Hematopoietic multipotent progenitor cell treated with erythropoietin and hydrocortisone succinate and interleukin-3 and kit ligand, for 6 days (in vitro differentiated cells): ENCODE measurements around the gene TSPO.

Experiments
- DNase-seq: peaks from one replicate; pipeline ENCODE4 v3.0.0-alpha.2; 2015

TSPO gene

GRCh38 chr22:43181321-43182076 is 30.1 kb downstream of the TSPO start:
- no peak for DNase-seq

- DNase-seq: no peak
Observed at GRCh38 chr22:43182118-43182517, 30.8 kb downstream of the TSPO start.

- no peak for DNase-seq
Observed at GRCh38 chr22:43182726-43183125, 31.4 kb downstream of the TSPO start.

- peak; percentile 95 for DNase-seq
Observed at GRCh38 chr22:43183496-43184277, 32.3 kb downstream of the TSPO start.

DNA sequence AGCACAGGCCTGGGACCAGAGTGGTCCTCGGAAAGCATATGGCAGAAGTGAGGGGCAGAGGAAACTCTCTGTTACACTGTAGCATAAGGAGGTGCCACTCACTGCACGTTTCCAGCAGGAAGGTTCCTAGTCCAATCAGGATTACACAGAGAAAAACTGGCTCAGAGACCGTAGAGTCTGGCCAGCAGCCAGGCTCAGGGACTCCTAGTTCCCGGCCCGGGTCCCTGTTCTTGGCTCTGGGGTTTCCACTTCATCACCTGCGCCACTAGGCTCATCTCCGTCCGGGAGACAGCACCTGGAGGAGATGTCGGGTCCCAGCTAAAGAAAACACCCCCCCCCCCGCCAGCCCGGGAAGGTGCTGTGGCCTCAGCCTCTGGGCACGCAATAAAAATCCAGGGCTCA is 34.5 kb downstream of the TSPO start:
- peak; percentile 58 for DNase-seq

- peak; percentile 73 for DNase-seq
Observed at GRCh38 chr22:43186272-43187170, 35.2 kb downstream of the TSPO start, which contains the start of gene TTLL12. TTLL12 (minus strand) TSS chr22:43187134; CDS start chr22:43187069, 65 bp downstream.

- DNase-seq: peak; percentile 96
Observed at GRCh38 chr22:43187171-43188099, 36.1 kb downstream of the TSPO start.

- no peak for DNase-seq
Observed at GRCh38 chr22:43188829-43189545, 37.6 kb downstream of the TSPO start.

DNA sequence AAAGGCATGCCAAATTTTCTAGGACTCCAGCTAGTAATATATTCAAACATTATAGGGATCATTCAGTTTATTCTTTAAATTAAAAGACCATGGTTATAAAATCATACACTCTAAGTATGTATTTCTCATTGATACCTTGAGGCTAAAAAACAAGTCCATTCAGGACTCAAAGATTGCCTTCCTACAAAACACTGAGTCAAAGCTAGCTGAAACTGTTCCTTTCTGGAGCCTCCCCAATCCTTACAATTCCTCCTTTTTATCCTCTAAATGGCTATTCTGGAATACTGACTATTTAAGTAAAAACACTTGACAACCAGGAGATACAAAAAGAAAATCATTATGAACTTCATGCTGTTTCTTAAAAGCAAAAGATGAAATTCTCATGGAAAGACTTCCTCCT is 40.5 kb downstream of the TSPO start:
- no peak for DNase-seq

DNA sequence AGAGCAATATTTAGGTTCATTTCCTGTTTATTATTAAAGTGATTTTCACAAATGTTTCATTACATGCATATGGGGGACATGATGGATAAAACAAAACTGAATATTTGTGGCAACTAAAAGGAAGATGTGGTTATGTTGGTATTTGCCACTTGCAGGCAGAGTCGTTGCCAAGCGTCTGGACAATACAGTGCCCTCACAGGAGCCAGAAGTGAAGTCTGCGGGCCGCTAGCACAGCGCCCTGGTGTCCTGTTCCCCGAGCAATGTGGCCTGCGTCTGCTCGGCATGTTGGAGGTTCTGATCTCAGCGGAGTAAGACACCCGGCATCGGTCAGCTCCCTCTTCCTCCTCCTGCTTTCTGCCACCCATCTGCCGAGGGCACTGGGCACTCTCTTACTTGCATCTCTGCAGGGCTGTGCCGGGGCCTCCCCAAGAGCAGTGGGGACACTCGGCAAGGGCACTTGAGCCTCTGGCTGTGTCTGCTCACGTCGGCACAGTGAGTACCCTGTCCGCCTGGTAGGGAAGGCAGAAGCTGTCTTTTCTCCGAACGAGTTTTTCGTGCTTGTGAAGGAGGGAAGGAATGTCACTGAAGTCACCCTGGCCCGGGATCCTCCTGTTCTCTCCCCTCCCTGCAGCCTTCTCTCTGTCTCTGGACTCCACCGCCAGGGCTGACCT is 46.0 kb downstream of the TSPO start:
- DNase-seq: no peak

- DNase-seq: no peak
Observed at GRCh38 chr22:43198126-43198525, 46.8 kb downstream of the TSPO start.

DNA sequence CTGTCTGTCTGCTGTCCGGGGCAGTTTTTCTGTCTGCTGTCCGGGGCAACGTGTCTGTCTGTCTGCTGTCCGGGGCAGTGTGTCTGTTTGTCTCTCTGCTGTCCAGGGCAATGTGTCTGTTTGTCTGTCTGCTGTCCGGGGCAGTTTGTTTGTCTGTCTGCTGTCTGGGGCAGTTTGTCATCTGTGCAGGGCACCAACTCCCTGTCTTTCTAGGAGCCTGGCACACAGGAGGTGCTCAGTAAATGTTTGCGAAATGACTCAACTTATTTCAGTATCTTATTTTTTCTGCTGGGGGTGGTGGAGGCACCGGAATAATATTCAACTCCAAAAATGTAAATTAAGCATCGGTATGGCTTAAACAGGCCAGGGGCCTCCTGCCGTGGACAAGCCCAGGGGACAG is 47.6 kb downstream of the TSPO start:
- no peak for DNase-seq

- no peak for DNase-seq
Observed at GRCh38 chr22:43199541-43199940, 48.2 kb downstream of the TSPO start.

DNA sequence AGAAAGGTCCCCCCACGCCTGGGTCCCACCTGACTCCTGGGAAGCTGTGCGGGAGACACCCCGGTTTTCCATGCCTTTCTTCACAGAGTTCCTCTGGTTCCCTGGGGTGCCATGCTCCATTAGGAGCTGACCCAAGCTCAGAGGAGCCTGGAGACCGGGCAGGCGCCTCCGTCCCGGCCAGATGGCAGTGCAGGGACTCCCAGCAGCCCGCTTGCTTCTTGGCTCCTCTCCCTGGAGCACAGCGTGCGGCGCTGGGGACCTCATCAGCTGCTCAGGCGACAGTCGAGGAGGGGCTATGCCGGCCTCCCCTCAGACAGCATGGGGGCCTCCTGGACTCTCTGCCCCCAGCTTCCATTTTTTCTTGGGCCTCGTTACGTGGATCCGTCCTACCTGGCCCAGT is 48.7 kb downstream of the TSPO start:
- DNase-seq: no peak

DNA sequence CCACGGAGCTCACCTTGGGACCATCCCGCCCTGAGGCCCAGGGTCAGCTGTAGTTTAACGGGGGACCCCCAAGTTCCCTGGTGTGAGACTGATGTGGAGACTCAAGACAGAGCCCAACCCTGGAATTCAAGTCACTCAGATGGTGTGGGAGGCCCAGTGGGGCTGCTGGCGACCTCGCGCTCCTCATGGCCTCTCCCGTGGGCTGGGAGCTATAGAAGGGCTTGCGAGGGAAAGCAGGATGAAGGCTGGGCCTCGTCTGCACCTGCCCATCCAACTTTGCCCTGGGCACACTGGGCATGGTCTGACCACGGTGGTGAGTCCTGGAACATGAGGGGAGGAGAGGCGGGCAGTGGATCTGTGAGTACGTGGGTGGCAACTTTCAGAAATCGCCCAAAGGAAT is 49.2 kb downstream of the TSPO start:
- DNase-seq: no peak

- no peak for DNase-seq
Observed at GRCh38 chr22:43201486-43202219, 50.3 kb downstream of the TSPO start.

GRCh38 chr22:43202326-43202725 is 51.0 kb downstream of the TSPO start:
- DNase-seq: no peak

DNA sequence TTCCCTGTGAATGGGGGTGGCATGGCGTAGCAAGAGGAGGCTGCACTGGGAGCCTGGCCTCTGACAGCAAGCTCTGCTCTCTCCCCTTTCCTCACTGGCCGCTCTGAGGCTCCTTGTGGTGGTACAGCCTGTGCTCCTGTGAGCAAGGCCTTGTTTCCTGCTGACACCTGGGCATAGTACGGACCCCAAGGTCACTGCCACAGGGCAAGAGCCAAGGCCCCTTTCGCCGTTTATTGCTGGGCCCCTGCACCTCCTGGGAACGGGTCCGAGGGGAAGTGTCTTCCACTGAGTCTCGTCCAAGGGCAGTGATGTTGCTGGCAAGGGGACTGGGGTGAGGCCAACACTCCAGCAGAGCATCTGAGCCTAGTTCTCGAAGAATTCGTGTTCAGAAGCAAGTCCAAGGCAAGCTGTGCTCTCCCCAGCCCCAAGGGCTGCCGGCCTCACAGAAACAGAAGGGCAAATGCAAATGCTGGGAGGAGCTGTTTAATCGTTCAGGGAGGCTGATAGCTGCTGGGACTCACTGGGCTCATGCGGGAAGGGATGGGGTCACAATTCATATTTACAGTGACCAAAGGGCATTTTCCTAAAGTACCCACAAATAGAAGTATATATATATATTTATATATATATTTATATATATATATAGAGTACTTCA is 51.5 kb downstream of the TSPO start:
- DNase-seq: no peak

GRCh38 chr22:43203471-43203981 is 52.2 kb downstream of the TSPO start:
- no peak for DNase-seq
